ENCODE results near the gene TRABD2B.

DNA sequence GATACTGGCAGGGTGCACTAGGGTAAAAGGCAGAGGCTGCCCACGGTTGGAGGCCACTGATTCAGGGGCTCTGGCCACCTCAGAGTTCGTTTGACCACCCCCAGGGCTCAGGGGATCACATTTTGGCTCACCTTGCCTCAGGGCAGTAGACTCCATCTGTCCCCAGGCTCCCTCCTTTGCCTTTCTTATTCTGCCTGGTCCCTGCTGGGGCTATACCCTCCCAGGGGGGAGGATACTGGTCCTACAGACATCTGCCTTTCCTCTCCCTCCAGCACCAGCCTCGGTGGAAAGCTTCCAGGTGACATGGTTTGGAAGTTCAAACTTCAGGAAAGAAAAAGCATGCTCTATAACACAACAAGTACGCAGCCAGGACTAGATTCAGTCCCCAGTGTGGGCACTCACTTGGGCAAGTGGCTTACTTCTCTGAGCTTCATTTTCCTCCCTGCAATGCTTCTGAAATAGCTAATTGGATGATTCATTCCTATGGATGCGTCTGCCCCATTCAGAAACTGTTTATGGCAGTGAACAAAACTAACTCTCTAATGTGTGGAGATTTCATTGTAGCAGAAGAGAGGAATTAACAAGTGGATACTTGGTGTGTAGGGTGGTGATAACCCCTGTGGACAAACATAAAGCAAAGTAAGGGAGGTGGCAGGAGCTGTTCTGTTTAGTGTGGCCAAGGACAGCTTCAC lies 154.8 kb downstream of the TRABD2B start:
- no peak for TF ChIP-seq CTCF (conservative IDR thresholded peaks at IDR 0.05)
- no peak for TF ChIP-seq ZFX (IDR thresholded peaks at IDR 0.05)

All from C4-2B (cell line).